Measurements from ENCODE around the gene ZNF462. TPM values are rescaled to one million over a fixed set of nuclear protein-coding genes. Genes with fewer than 3 reads are reported as not detected.

ZNF462 gene
- total RNA-seq, 2 donors from 2014 or later = 28.9 to 29.3 TPM

- Histone ChIP-seq H3K9ac (ENCODE audit: low read depth in 2 of 2, low read length in 2 of 2) (no peak overlapping the region), H3K4me1 (no peaks in the 10 kb centered on the region), H3K9me3 (no peaks in the 10 kb centered on the region), H3K27me3 (no peaks in the 10 kb centered on the region), H3K27ac (peak overlapping the region; percentile 24), H3K36me3 (no peaks in the 10 kb centered on the region), H3K4me3 (no peak overlapping the region)
- no peak for TF ChIP-seq CTCF (IDR thresholded peaks at IDR 0.05)
- no peak for DNase-seq
- intact Hi-C loops (cut with DNase I) = no loop called here
Observed at GRCh38 chr9:106886111-106887046, 23.4 kb downstream of the ZNF462 start.

- Histone ChIP-seq H3K4me1 (no peaks in the 10 kb centered on the region), H3K9ac (ENCODE audit: low read depth in 2 of 2, low read length in 2 of 2) (no peak overlapping the region), H3K27me3 (no peaks in the 10 kb centered on the region), H3K9me3 (no peaks in the 10 kb centered on the region), H3K4me3 (no peak overlapping the region), H3K36me3 (no peaks in the 10 kb centered on the region), H3K27ac (peak overlapping the region; percentile 24)
- intact Hi-C loops (cut with DNase I) = no loop called here
- TF ChIP-seq CTCF (IDR thresholded peaks at IDR 0.05) = no peak
- DNase-seq = no peak
Observed at GRCh38 chr9:106887066-106887465, 24.1 kb downstream of the ZNF462 start.

- Histone ChIP-seq H3K36me3 (no peaks in the 10 kb centered on the region), H3K9me3 (no peaks in the 10 kb centered on the region), H3K27me3 (no peaks in the 10 kb centered on the region), H3K27ac (no peak overlapping the region), H3K4me1 (no peaks in the 10 kb centered on the region), H3K9ac (ENCODE audit: low read depth in 2 of 2, low read length in 2 of 2) (no peak overlapping the region), H3K4me3 (no peak overlapping the region)
- no peak for TF ChIP-seq CTCF (IDR thresholded peaks at IDR 0.05)
- intact Hi-C loops (cut with DNase I) = no loop called here
- DNase-seq = no peak
Observed at GRCh38 chr9:106889061-106889590, 26.2 kb downstream of the ZNF462 start.

GRCh38 chr9:106890608-106891007, 27.6 kb downstream of the ZNF462 start:
- Histone ChIP-seq H3K27ac (no peak overlapping the region), H3K27me3 (no peaks in the 10 kb centered on the region), H3K9ac (ENCODE audit: low read depth in 2 of 2, low read length in 2 of 2) (no peak overlapping the region), H3K36me3 (no peaks in the 10 kb centered on the region), H3K9me3 (no peaks in the 10 kb centered on the region), H3K4me1 (no peaks in the 10 kb centered on the region), H3K4me3 (no peak overlapping the region)
- DNase-seq = no peak
- intact Hi-C loops (cut with DNase I) = no loop called here
- no peak for TF ChIP-seq CTCF (IDR thresholded peaks at IDR 0.05)

- H3K4me1 ChIP-seq = no peaks in the 10 kb centered on the region
- no peaks in the 10 kb centered on the region for H3K9me3 ChIP-seq
- intact Hi-C loops (cut with DNase I) = no loop called here
- H3K27me3 ChIP-seq = no peaks in the 10 kb centered on the region
- H3K27ac ChIP-seq = no peak overlapping the region
- H3K4me3 ChIP-seq = no peak overlapping the region
- DNase-seq = no peak
- no peak overlapping the region for H3K9ac ChIP-seq (ENCODE audit: low read depth in 2 of 2, low read length in 2 of 2)
- no peaks in the 10 kb centered on the region for H3K36me3 ChIP-seq
- no peak for TF ChIP-seq CTCF (IDR thresholded peaks at IDR 0.05)
Observed at GRCh38 chr9:106891286-106891685, 28.3 kb downstream of the ZNF462 start.

All from colonic mucosa (tissue), 4 donors.